Neural cell (in vitro differentiated cells): Measurements from ENCODE around the gene TGFBR2. TPM values are rescaled to one million over a fixed set of nuclear protein-coding genes. Genes with fewer than 3 reads are reported as not detected.

Experiments
- H2AFZ ChIP-seq: fragments of 200-600, 300-800 bp; sonication (generic), shearing (Covaris generic); 2 replicates; pipeline ENCODE4 v1.6.0; 2014; ENCODE audit warnings: low read depth, mild to moderate bottlenecking, antibody characterized with exemption, low read length, moderate library complexity
- H3F3A ChIP-seq: fragments of 200-600 bp; shearing (Covaris generic); 2 replicates; pipeline ENCODE4 v1.6.1; 2016; ENCODE audit warnings: mild to moderate bottlenecking, moderate library complexity, mixed read lengths, antibody characterized with exemption, low read length; ENCODE audit not compliant: insufficient read depth, poor library complexity, severe bottlenecking
- H3K27ac ChIP-seq: fragments of 200-600, 300-800 bp; sonication (generic), shearing (Covaris generic); 2 replicates; pipeline ENCODE4 v1.5.1; 2014; ENCODE audit warnings: mild to moderate bottlenecking, low read length, moderate library complexity
- H3K27me3 ChIP-seq: fragments of 300-800, 200-600 bp; sonication (generic), shearing (Covaris generic); 2 replicates; pipeline ENCODE4 v1.6.0; 2014; ENCODE audit warnings: mild to moderate bottlenecking, low read depth, low read length, moderate library complexity; ENCODE audit not compliant: insufficient read depth
- H3K36me3 ChIP-seq: fragments of 300-800, 200-600 bp; sonication (generic), shearing (Covaris generic); 2 replicates; pipeline ENCODE4 v1.5.1; 2014; ENCODE audit warnings: mild to moderate bottlenecking, antibody characterized with exemption, low read length, moderate library complexity; ENCODE audit not compliant: insufficient read depth
- H3K4me2 ChIP-seq: fragments of 300-800, 200-600 bp; sonication (generic), shearing (Covaris generic); 2 replicates; pipeline ENCODE4 v1.6.0; 2014; ENCODE audit warnings: mild to moderate bottlenecking, low read length
- H3K4me3 ChIP-seq: fragments of 300-800, 200-600 bp; sonication (generic), shearing (Covaris generic); 2 replicates; pipeline ENCODE4 v1.5.1; 2014; ENCODE audit warnings: mild to moderate bottlenecking, low read length, moderate library complexity
- H3K79me2 ChIP-seq: fragments of 200-600 bp; shearing (Covaris generic); replicated peaks from 2 replicates; pipeline ENCODE4 v1.6.0; 2014; ENCODE audit warnings: mild to moderate bottlenecking, low read length, moderate library complexity; ENCODE audit not compliant: insufficient read depth
- H3K9ac ChIP-seq: fragments of 300-800, 200-600 bp; sonication (generic), shearing (Covaris generic); 2 replicates; pipeline ENCODE4 v1.6.1; 2016; ENCODE audit warnings: mild to moderate bottlenecking, low read length, mixed read lengths
- H3K9me2 ChIP-seq: fragments of 200-600 bp; shearing (Covaris generic); 2 replicates; pipeline ENCODE4 v1.6.1; 2016; ENCODE audit warnings: mild to moderate bottlenecking, low read length, mixed read lengths; ENCODE audit not compliant: insufficient read depth
- H3K9me3 ChIP-seq: fragments of 200-600, 300-800 bp; sonication (generic), shearing (Covaris generic); 2 replicates; pipeline ENCODE4 v1.6.1; 2016; ENCODE audit warnings: mild to moderate bottlenecking, mixed run types, low read length, moderate library complexity, mixed read lengths
- H4K20me1 ChIP-seq: fragments of 200-600 bp; shearing (Covaris generic); 2 replicates; pipeline ENCODE4 v1.6.1; 2016; ENCODE audit warnings: mild to moderate bottlenecking, mixed run types; ENCODE audit not compliant: insufficient read depth
- CTCF ChIP-seq: fragments of 450-650 bp; IDR thresholded peaks from 2 replicates; pipeline ENCODE4 v1.5.1; 2014; ENCODE audit warnings: antibody characterized with exemption, mild to moderate bottlenecking, moderate library complexity; ENCODE audit not compliant: poor library complexity, severe bottlenecking
- EP300 ChIP-seq: fragments of 450-650 bp; conservative IDR thresholded peaks from 2 replicates; pipeline ENCODE4 v1.6.1; 2014; ENCODE audit warnings: antibody characterized with exemption, mild to moderate bottlenecking, moderate library complexity; ENCODE audit not compliant: poor library complexity, severe bottlenecking
- EZH2 ChIP-seq: fragments of 200-600, 300-800 bp; shearing (Covaris generic), sonication (generic); IDR thresholded peaks from 2 replicates; pipeline ENCODE4 v1.6.1; 2014; ENCODE audit warnings: antibody characterized with exemption, low read length, borderline replicate concordance, mild to moderate bottlenecking; ENCODE audit not compliant: insufficient read depth, poor library complexity, severe bottlenecking
- MXI1 ChIP-seq: fragments of 450-650 bp; conservative IDR thresholded peaks from 2 replicates; pipeline ENCODE4 v1.6.1; 2014; ENCODE audit warnings: antibody characterized with exemption, mild to moderate bottlenecking; ENCODE audit not compliant: poor library complexity, severe bottlenecking
- POLR2AphosphoS5 ChIP-seq: IDR thresholded peaks from 2 replicates; pipeline ENCODE4 v1.6.1; 2012
- RAD21 ChIP-seq: fragments of 450-650 bp; conservative IDR thresholded peaks from 2 replicates; pipeline ENCODE4 v1.6.1; 2014; ENCODE audit warnings: antibody characterized with exemption, mild to moderate bottlenecking, moderate library complexity
- SMC3 ChIP-seq: fragments of 450-650 bp; conservative IDR thresholded peaks from 2 replicates; pipeline ENCODE4 v1.6.1; 2014; ENCODE audit warnings: antibody characterized with exemption, mild to moderate bottlenecking, moderate library complexity; ENCODE audit not compliant: poor library complexity
- TAF1 ChIP-seq: IDR thresholded peaks from 2 replicates; pipeline ENCODE4 v1.6.1; 2012; ENCODE audit warnings: low read depth
- polyA plus RNA-seq: library from polyadenylated mRNA; depleted of rRNA; stranded (reverse); fragments of >200 nt; gene quantifications from 2 replicates; pipeline ENCODE4 v1.2.3, GENCODE V29; 2014
- TF ChIP-seq, protein P1 (sequence below): IDR thresholded peaks from 2 replicates; pipeline ENCODE4 v1.6.1; 2012; ENCODE audit warnings: borderline replicate concordance

Gene TGFBR2
- polyA plus RNA-seq, 1 donor from 2014 or later: not detected

- no peaks in the 10 kb centered on the region for H3K36me3 ChIP-seq
- no peak overlapping the region for H3K27ac ChIP-seq
- H3K9me2 ChIP-seq: no peaks in the 10 kb centered on the region
- no peak overlapping the region for H3K4me2 ChIP-seq
- H3K9me3 ChIP-seq: no peaks in the 10 kb centered on the region
- no peaks in the 10 kb centered on the region for H3F3A ChIP-seq
- no peak overlapping the region for H3K9ac ChIP-seq
- no peaks in the 10 kb centered on the region for H3K27me3 ChIP-seq
- H3K79me2 ChIP-seq: no peaks in the 10 kb centered on the region
- no peak for TF ChIP-seq EZH2
- no peak for TF ChIP-seq TAF1
- TF ChIP-seq EP300: no peak
- no peak for TF ChIP-seq CTCF
- no peak for TF ChIP-seq MXI1
- no peak for TF ChIP-seq RAD21
- no peaks in the 10 kb centered on the region for H4K20me1 ChIP-seq
- H2AFZ ChIP-seq: no peak overlapping the region
- H3K4me3 ChIP-seq: no peak overlapping the region
Measured at GRCh38 chr3:30646181-30646876, 39.9 kb downstream of the TGFBR2 start.

DNA sequence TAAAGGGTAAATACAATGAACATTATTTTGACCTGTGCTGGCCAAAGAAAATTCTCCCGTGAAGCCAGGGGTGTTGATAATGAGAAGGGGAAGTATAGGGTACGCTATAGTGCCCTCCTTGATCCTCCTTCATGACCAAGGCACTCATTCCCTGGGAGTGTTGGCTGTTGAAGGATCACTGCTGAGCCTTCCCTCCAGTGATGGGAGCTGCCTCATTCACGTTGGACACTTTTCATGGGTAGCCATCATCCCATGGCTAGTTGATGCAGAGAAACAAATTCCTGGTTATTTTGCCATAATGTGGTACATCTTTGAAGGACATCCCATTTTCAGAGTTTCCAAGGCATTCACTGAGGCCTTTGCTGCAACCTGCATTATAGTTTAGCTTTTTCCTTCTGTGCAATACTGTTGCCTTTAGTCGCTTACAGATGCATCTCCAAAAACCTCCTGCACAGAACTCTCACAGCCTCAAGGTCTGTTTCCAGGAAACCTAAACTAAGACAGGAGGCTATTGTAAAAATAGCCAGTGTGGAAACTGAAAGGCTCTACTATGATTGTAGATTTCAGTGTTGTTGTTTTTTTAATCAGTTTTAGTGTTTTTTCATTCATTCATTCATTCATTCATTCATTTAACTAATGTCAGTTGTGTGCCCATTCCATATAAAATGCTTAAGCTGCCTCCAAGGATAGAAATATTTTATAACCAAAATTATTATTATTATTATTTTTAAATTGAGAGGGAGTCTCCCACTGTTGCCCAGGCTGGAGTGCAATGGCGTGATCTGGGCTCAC is 40.8 kb downstream of the TGFBR2 start:
- no peak overlapping the region for H3K4me3 ChIP-seq
- TF ChIP-seq SMC3 (no peak), RAD21 (no peak), EZH2 (no peak), CTCF (no peak), TAF1 (no peak), MXI1 (no peak), EP300 (no peak), POLR2AphosphoS5 (no peak)
- TF ChIP-seq, protein P1, sequence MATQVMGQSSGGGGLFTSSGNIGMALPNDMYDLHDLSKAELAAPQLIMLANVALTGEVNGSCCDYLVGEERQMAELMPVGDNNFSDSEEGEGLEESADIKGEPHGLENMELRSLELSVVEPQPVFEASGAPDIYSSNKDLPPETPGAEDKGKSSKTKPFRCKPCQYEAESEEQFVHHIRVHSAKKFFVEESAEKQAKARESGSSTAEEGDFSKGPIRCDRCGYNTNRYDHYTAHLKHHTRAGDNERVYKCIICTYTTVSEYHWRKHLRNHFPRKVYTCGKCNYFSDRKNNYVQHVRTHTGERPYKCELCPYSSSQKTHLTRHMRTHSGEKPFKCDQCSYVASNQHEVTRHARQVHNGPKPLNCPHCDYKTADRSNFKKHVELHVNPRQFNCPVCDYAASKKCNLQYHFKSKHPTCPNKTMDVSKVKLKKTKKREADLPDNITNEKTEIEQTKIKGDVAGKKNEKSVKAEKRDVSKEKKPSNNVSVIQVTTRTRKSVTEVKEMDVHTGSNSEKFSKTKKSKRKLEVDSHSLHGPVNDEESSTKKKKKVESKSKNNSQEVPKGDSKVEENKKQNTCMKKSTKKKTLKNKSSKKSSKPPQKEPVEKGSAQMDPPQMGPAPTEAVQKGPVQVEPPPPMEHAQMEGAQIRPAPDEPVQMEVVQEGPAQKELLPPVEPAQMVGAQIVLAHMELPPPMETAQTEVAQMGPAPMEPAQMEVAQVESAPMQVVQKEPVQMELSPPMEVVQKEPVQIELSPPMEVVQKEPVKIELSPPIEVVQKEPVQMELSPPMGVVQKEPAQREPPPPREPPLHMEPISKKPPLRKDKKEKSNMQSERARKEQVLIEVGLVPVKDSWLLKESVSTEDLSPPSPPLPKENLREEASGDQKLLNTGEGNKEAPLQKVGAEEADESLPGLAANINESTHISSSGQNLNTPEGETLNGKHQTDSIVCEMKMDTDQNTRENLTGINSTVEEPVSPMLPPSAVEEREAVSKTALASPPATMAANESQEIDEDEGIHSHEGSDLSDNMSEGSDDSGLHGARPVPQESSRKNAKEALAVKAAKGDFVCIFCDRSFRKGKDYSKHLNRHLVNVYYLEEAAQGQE: no peak
- no peaks in the 10 kb centered on the region for H3K27me3 ChIP-seq
- H2AFZ ChIP-seq: no peak overlapping the region
- H3F3A ChIP-seq: no peaks in the 10 kb centered on the region
- H3K9ac ChIP-seq: no peak overlapping the region
- no peak overlapping the region for H3K27ac ChIP-seq
- H4K20me1 ChIP-seq: no peaks in the 10 kb centered on the region
- no peaks in the 10 kb centered on the region for H3K36me3 ChIP-seq
- H3K9me3 ChIP-seq: no peaks in the 10 kb centered on the region
- no peaks in the 10 kb centered on the region for H3K79me2 ChIP-seq
- no peaks in the 10 kb centered on the region for H3K9me2 ChIP-seq
- no peak overlapping the region for H3K4me2 ChIP-seq
